ENCODE measurements around the gene HLA-DMA. TPM values are rescaled to one million over a fixed set of nuclear protein-coding genes. Genes with fewer than 3 reads are reported as not detected.
A peak's percentile ranks its signal among the peaks of the same experiment; 100 is the strongest.

Gene HLA-DMA
- total and polyA plus RNA-seq, 9 of the 15 experiments (the other 6 are each of a cell fraction or from before 2014, with no cell fraction given), result 0.13 to 0.83 (median 0.51) TPM

DNA sequence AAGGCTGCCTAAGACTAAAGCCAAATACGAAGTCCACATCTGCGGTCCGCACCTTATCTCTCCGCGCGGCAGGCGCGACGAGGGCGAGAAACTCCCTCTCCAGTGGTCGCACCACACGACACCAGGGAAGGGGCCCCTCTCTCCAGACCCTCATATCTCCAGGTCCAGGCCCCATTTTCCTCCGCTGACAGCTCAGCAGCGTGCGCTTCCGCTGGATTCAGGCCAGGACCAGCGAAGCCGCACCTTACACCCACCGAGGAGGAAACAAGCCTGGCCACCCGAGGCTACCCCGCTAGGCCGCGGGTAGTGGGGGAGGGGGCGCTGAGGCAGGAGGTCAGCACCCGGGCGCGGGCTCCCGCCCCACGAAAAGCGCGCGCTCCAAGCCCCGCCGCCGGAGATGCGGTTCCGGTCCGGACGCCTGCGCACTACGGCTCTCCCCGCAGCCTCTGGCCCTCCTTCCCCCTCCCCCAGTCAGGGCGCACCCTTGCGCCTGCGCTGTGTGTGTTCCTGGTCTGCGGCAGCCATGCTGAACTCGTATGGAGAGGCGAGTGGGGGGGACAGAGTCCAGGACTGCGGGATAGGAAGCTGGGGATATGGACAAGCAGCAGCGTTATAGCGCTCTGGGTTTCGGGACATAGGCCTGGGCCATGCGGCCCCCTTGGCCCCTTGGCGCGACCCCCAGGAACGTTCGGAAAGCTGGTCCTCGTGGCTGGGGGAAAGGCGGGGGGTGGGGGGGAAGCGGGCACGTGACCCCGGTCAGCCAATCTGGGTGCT lies 15.4 kb upstream of the HLA-DMA start, which contains the start of gene BRD2 (continued):
- TF ChIP-seq, protein P1, sequence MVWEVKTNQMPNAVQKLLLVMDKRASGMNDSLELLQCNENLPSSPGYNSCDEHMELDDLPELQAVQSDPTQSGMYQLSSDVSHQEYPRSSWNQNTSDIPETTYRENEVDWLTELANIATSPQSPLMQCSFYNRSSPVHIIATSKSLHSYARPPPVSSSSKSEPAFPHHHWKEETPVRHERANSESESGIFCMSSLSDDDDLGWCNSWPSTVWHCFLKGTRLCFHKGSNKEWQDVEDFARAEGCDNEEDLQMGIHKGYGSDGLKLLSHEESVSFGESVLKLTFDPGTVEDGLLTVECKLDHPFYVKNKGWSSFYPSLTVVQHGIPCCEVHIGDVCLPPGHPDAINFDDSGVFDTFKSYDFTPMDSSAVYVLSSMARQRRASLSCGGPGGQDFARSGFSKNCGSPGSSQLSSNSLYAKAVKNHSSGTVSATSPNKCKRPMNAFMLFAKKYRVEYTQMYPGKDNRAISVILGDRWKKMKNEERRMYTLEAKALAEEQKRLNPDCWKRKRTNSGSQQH (CRISPR knock-in tag; IDR thresholded peaks at IDR 0.05), result no peak
- TF ChIP-seq, protein P2, sequence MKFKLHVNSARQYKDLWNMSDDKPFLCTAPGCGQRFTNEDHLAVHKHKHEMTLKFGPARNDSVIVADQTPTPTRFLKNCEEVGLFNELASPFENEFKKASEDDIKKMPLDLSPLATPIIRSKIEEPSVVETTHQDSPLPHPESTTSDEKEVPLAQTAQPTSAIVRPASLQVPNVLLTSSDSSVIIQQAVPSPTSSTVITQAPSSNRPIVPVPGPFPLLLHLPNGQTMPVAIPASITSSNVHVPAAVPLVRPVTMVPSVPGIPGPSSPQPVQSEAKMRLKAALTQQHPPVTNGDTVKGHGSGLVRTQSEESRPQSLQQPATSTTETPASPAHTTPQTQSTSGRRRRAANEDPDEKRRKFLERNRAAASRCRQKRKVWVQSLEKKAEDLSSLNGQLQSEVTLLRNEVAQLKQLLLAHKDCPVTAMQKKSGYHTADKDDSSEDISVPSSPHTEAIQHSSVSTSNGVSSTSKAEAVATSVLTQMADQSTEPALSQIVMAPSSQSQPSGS (CRISPR knock-in tag; IDR thresholded peaks at IDR 0.05), result no peak
- TF ChIP-seq TAF15 (IDR thresholded peaks at IDR 0.05; ENCODE audit: low read depth, low read length) (no peak), CHCHD3 (CRISPR knock-in tag; IDR thresholded peaks at IDR 0.05) (no peak), CXXC5 (CRISPR knock-in tag; IDR thresholded peaks at IDR 0.05) (peak; percentile 94), POLR2A (conservative IDR thresholded peaks at IDR 0.05) (peak; percentile 82), SRSF3 (IDR thresholded peaks at IDR 0.05; ENCODE audit: insufficient read depth, low read length) (0 out of 2 replicates have a peak, but pooled peaks have one; percentile 24), ZNF197 (CRISPR knock-in tag; IDR thresholded peaks at IDR 0.05; ENCODE audit: low read depth) (no peak), RBM17 (IDR thresholded peaks at IDR 0.05; ENCODE audit: borderline replicate concordance, low read depth, low read length) (no peak), SNRNP70 (optimal IDR thresholded peaks at IDR 0.05; ENCODE audit: low read depth, low read length) (no peak), U2AF1 (optimal IDR thresholded peaks at IDR 0.05; ENCODE audit: low read depth, low read length) (no peak), SREBF2 (CRISPR knock-in tag; IDR thresholded peaks at IDR 0.05) (no peak), SP1 (CRISPR knock-in tag; IDR thresholded peaks at IDR 0.05) (peak; percentile 81), YY1 (IDR thresholded peaks at IDR 0.05; ENCODE audit: borderline replicate concordance in 1 of 3, control insufficient read depth in 1 of 3, extremely low read depth in 1 of 3, insufficient read depth in 3 of 3, insufficient read length in 1 of 3, insufficient replicate concordance in 2 of 3, low read depth in 1 of 3, low read length in 2 of 3) (peak; percentile 74 to 92 (median 87)), NR2F6 (CRISPR knock-in tag; IDR thresholded peaks at IDR 0.05) (no peak; the same call in 1 of the 2 replicates)
- TF ChIP-seq, protein P3, sequence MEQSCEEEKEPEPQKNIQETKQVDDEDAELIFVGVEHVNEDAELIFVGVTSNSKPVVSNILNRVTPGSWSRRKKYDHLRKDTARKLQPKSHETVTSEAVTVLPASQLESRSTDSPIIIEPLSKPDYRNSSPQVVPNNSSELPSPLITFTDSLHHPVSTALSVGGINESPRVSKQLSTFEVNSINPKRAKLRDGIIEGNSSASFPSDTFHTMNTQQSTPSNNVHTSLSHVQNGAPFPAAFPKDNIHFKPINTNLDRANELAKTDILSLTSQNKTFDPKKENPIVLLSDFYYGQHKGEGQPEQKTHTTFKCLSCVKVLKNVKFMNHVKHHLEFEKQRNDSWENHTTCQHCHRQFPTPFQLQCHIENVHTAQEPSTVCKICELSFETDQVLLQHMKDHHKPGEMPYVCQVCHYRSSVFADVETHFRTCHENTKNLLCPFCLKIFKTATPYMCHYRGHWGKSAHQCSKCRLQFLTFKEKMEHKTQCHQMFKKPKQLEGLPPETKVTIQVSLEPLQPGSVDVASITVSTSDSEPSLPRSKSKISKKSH (CRISPR knock-in tag; IDR thresholded peaks at IDR 0.05), result no peak
- TF ChIP-seq, protein P4, sequence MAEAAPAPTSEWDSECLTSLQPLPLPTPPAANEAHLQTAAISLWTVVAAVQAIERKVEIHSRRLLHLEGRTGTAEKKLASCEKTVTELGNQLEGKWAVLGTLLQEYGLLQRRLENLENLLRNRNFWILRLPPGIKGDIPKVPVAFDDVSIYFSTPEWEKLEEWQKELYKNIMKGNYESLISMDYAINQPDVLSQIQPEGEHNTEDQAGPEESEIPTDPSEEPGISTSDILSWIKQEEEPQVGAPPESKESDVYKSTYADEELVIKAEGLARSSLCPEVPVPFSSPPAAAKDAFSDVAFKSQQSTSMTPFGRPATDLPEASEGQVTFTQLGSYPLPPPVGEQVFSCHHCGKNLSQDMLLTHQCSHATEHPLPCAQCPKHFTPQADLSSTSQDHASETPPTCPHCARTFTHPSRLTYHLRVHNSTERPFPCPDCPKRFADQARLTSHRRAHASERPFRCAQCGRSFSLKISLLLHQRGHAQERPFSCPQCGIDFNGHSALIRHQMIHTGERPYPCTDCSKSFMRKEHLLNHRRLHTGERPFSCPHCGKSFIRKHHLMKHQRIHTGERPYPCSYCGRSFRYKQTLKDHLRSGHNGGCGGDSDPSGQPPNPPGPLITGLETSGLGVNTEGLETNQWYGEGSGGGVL (CRISPR knock-in tag; IDR thresholded peaks at IDR 0.05), result no peak
- TF ChIP-seq, protein P5, sequence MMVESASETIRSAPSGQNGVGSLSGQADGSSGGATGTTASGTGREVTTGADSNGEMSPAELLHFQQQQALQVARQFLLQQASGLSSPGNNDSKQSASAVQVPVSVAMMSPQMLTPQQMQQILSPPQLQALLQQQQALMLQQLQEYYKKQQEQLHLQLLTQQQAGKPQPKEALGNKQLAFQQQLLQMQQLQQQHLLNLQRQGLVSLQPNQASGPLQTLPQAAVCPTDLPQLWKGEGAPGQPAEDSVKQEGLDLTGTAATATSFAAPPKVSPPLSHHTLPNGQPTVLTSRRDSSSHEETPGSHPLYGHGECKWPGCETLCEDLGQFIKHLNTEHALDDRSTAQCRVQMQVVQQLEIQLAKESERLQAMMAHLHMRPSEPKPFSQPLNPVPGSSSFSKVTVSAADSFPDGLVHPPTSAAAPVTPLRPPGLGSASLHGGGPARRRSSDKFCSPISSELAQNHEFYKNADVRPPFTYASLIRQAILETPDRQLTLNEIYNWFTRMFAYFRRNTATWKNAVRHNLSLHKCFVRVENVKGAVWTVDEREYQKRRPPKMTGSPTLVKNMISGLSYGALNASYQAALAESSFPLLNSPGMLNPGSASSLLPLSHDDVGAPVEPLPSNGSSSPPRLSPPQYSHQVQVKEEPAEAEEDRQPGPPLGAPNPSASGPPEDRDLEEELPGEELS (CRISPR knock-in tag; IDR thresholded peaks at IDR 0.05; ENCODE audit: borderline replicate concordance), result peak; percentile 95; the same call in 1 of the 2 replicates

Data from K562 (cell line).